Lower leg skin (tissue), 3 donors: ENCODE results near the gene OR1N2.

ENCODE experiments used
- POLR2A ChIP-seq, 2 donors: fragments of 450-650 bp; IDR thresholded peaks; one replicate each; pipeline ENCODE4 v1.6.1; 2016 to 2017; ENCODE audit warnings: antibody characterized with exemption in 2 of 2, mild to moderate bottlenecking in 1 of 2, moderate library complexity in 1 of 2
- TF ChIP-seq, protein P1 (sequence below), 3 donors: fragments of 450-650 bp; IDR thresholded peaks; one replicate each; pipeline ENCODE4 v1.5.1; 2016; ENCODE audit warnings: antibody characterized with exemption in 3 of 3, mild to moderate bottlenecking in 3 of 3, moderate library complexity in 2 of 3

DNA sequence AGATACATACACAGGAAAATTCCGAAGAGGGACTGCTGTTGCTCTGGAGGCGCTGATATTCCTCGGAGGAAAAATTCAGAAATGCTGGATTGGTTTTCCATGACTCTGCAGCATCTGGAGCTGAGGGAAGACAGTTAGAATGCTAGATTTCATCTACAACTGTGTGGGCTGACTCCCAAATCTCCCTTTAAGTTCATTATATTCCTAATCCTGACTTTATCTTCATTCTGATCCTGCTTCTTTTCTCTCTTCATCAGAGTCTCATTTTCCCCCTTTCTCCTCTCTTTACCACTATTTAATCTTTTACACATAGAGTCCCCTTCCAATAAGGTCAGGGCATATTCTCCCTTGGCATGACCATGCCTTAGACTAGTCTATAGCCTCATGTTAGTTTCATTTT is 25.7 kb upstream of the OR1N2 start, which contains the start of gene OR1N1:
- TF ChIP-seq, protein P1, sequence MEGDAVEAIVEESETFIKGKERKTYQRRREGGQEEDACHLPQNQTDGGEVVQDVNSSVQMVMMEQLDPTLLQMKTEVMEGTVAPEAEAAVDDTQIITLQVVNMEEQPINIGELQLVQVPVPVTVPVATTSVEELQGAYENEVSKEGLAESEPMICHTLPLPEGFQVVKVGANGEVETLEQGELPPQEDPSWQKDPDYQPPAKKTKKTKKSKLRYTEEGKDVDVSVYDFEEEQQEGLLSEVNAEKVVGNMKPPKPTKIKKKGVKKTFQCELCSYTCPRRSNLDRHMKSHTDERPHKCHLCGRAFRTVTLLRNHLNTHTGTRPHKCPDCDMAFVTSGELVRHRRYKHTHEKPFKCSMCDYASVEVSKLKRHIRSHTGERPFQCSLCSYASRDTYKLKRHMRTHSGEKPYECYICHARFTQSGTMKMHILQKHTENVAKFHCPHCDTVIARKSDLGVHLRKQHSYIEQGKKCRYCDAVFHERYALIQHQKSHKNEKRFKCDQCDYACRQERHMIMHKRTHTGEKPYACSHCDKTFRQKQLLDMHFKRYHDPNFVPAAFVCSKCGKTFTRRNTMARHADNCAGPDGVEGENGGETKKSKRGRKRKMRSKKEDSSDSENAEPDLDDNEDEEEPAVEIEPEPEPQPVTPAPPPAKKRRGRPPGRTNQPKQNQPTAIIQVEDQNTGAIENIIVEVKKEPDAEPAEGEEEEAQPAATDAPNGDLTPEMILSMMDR (IDR thresholded peaks at IDR 0.05) = no peak
- no peak for TF ChIP-seq POLR2A (IDR thresholded peaks at IDR 0.05)
